GM12872 (cell line): ENCODE results near the gene PRDM16.

ENCODE experiments used
- CTCF ChIP-seq: IDR thresholded peaks from 3 replicates; pipeline ENCODE4 v1.5.1; 2011; ENCODE audit warnings: low read depth, mild to moderate bottlenecking, low read length, moderate library complexity; ENCODE audit not compliant: insufficient read depth

Gene PRDM16

DNA sequence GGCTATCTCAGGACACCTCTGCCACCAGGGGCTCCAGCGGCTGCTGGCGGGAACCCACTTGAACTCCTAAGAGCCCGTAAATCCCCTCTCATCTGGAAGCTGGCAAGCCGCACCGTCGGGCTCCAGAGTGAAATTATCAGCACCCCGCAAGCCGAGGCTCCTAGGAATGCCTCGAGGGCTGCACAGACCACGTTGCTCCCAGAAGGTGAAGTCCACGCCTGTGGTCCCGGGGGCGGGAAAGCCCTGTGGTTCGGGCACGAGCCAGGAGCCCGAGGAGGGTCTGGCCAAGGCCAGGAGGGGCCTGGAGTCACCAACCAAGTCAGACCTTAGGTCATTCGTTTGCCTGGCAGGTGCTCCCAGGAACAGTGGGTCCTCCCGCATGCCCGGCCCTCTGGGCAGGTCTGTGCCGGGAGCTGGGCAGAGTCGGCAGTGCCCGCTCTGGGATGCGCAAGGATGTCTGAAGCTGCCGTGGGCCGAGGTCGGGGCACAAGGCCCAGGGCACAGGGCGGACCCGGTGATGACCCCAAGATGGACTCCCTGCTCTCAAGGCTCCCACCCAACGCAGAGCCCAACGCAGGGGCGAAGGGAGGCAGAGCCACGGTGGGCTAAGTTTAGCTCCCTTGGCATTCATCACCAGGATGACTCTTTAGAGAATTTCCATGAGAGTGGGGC lies 38.9 kb upstream of the PRDM16 start:
- no peak for TF ChIP-seq CTCF

- no peak for TF ChIP-seq CTCF
These were observed 38.2 kb upstream of the PRDM16 start for GRCh38 chr1:3030663-3031381.

DNA sequence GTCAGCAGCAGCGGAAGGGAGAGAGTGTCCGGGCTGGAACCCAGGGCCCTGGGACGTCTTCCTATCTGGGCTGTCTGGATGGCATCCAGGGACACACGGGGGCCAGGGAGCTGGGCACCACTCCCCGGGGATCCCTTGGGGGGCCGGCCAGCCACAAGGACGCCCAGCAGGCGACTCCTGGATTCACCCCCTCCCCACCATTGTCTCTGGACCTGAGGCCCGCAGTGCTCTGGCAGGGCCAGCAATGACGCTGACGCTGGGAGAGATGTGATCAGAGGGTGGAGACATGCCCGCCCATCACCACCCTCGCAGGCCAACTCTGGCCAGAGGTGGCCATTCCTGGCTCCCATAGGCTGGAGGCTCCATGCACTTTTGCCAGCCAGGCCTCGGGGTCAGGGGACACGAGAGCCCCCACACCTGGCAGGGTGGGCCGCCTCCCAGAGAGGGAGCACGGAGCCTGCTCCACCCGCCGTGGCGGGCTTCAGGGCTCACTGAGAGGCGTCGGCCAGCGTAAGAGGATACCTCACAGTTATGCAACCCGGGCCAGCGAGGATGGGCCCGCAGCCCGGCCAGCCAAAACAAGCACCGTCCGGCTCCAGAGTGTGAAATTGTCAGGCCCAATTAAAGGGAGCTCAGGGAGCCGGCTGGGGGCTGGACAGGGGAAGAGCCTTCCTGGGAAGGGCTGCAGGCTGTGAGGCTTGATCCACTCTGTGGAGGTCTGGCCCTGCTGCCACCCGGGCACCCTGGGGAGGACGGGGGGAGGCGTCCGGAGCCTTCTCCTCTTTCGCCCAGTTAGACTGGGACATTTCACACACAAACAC lies 37.4 kb upstream of the PRDM16 start:
- no peak for TF ChIP-seq CTCF

GRCh38 chr1:3032371-3033039 lies 36.5 kb upstream of the PRDM16 start:
- no peak for TF ChIP-seq CTCF

GRCh38 chr1:3033040-3033789 lies 35.8 kb upstream of the PRDM16 start:
- no peak for TF ChIP-seq CTCF

DNA sequence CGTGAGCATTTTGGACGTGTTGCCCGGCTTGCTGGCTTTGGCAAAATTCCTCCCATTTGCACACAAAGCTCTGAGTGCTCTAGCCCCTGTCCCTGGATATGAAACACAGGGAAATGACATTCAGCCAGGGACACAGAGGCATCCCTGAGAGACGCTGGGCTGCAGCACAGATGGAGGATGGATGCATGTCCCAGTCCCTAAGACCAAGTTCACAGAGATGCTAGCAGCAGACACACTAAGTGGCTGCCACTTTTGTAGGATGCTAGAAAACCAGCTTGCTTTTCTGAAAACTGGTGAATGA lies 35.3 kb upstream of the PRDM16 start:
- no peak for TF ChIP-seq CTCF

DNA sequence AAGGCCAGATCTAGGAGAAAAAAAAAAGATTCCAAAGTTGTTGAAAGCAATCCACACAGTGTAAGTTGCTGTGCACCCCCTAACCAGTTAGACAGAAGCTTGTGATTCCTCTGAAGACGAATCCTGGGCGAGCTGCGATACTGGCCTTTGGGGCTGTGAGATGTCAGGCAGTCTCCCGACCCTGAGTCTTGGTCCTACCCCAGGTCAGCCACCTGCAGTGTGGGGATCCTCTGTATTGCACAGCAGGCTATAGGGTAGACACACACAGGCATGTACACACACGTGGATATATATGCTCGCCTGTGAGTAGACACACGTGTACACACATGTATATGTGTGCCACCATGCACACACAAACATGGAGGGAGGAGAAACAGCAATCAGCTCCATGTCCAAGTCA lies 34.8 kb upstream of the PRDM16 start:
- no peak for TF ChIP-seq CTCF
